Activated CD4-positive, alpha-beta memory T cell treated with anti-CD3 and anti-CD28 coated beads for 36 hours (primary cell): ENCODE data around the gene SH3BGRL. TPM values are rescaled to one million over a fixed set of nuclear protein-coding genes. Genes with fewer than 3 reads are reported as not detected.

Source experiments
- CTCF ChIA-PET: fragments of 350-600 bp; sonication (Branson Sonifier 250); formaldehyde crosslinking; loops from one replicate; lab custom pipeline; 2021; ENCODE audit warnings: antibody characterized with exemption, inconsistent platforms; lab: Charles Lee
- POLR2A ChIA-PET: fragments of 350-600 bp; sonication (Branson Sonifier 250); formaldehyde crosslinking; loops from one replicate; lab custom pipeline; 2021; ENCODE audit warnings: antibody characterized with exemption; lab: Charles Lee
- DNase-seq: peaks from one replicate; pipeline ENCODE4 v3.0.0-alpha.2; 2020
- H3K27ac Mint-ChIP-seq: one replicate; pipeline ENCODE4 v1.8.0; 2021; ENCODE audit warnings: mixed read lengths
- H3K27me3 Mint-ChIP-seq: one replicate; pipeline ENCODE4 v1.8.0; 2021; ENCODE audit warnings: mixed read lengths
- H3K36me3 Mint-ChIP-seq: one replicate; pipeline ENCODE4 v1.8.0; 2021; ENCODE audit warnings: mixed read lengths
- H3K4me1 Mint-ChIP-seq: one replicate; pipeline ENCODE4 v1.8.0; 2021; ENCODE audit warnings: low read depth, mixed read lengths
- H3K4me3 Mint-ChIP-seq: one replicate; pipeline ENCODE4 v1.8.0; 2021; ENCODE audit warnings: mild to moderate bottlenecking, mixed read lengths
- H3K9me3 Mint-ChIP-seq: one replicate; pipeline ENCODE4 v1.8.0; 2021; ENCODE audit warnings: mixed read lengths
- intact Hi-C: fragments of 100-400 bp; cut with micrococcal nuclease; formaldehyde crosslinking; loops from one replicate; pipeline ENCODE4 v1.15.1; 2023
- total RNA-seq, 2 experiments: library from RNA; stranded (reverse); gene quantifications; one replicate each; pipeline ENCODE4 v1.2.3, GENCODE V29; 2021

The SH3BGRL gene
- total RNA-seq, 2 experiments from 2014 or later: 39.1 to 41.9 TPM

DNA sequence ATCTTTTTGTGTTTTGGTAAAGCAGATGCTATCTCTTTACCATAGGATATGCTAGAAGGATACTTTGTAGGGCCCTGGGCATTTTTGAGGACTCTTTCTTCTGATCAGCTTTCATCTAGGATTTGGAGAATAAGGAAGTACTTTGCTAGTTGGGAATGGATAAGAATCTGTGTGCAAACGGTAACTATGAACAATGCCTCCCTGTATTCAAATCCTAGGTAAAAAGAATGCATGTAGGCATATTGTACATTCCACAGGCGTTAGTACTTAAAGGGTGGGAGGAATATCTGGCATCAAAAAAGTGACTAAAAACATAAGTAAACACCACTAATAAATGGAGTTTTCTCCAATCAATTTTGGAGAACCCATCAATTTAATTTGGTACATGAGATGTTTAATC, 59.7 kb downstream of the SH3BGRL start:
- Mint-ChIP-seq H3K27ac (no peak overlapping the region), H3K9me3 (peaks cover 2% of the 10 kb centered on the region), H3K4me3 (no peak overlapping the region), H3K27me3 (no peaks in the 10 kb centered on the region), H3K36me3 (peaks cover 6% of the 10 kb centered on the region), H3K4me1 (peaks cover 25% of the 10 kb centered on the region)
- no peak for DNase-seq
- CTCF ChIA-PET: interaction anchor here (1.4 kb wide), 1 partner anchor 66 kb away, joined by 3 read pairs; no protein-coding TSS in a partner anchor
- intact Hi-C loops: no loop called here
- POLR2A ChIA-PET: no interaction called here

DNA sequence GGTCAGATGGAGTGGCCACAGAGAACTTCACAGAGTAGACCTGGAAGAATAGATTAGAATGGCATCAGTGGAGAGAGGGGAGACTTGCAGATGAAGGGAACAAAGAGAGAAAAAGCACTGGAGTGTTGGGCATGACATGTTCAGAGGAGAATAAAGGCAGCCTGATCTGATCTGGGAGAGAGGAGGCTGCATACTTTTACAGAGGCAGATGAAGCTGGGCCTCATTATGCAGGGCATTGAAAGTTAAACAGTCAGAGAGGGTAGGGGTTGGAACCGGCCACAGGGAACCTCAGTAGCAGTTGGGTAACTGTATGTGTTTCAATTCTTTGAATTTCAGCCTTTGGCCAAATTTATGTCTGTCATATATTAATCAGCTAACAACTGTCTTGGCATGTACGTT, 61.2 kb downstream of the SH3BGRL start:
- intact Hi-C loops: no loop called here
- no peak for DNase-seq

DNA sequence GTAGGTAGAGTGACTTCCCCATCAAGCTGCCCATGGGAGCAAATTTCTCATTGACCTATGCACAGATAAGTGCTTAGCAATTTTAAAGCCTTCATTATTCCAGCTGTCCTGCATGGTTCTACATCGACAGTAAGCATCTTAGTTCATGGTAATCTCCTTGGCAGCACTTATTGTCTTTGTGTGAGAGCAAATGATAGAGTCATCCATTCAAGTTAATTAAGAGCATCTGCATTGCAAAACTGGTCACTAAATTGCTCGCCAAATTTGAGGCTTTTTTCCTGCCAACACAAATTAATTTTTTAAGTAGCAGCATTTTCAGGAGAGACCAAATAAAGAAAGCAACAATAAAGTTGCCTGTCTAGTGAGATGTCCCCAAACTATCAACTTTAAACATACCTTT, 76.7 kb downstream of the SH3BGRL start:
- H3K36me3 Mint-ChIP-seq: peaks cover 36% of the 10 kb centered on the region
- no peaks in the 10 kb centered on the region for H3K4me1 Mint-ChIP-seq
- intact Hi-C loops: no loop called here
- CTCF ChIA-PET: no interaction called here
- no peaks in the 10 kb centered on the region for H3K27me3 Mint-ChIP-seq
- no peak overlapping the region for H3K4me3 Mint-ChIP-seq
- H3K27ac Mint-ChIP-seq: no peak overlapping the region
- POLR2A ChIA-PET: no interaction called here
- peaks cover 6% of the 10 kb centered on the region for H3K9me3 Mint-ChIP-seq
- DNase-seq: no peak

More for the DNA sequence above, 61.2 kb downstream of the SH3BGRL start:
- Mint-ChIP-seq H3K9me3 (peaks cover 2% of the 10 kb centered on the region), H3K4me1 (peaks cover 37% of the 10 kb centered on the region), H3K4me3 (no peak overlapping the region), H3K27me3 (no peaks in the 10 kb centered on the region), H3K36me3 (peaks cover 8% of the 10 kb centered on the region), H3K27ac (no peak overlapping the region)
- ChIA-PET CTCF (no interaction called here), POLR2A (no interaction called here)

DNA sequence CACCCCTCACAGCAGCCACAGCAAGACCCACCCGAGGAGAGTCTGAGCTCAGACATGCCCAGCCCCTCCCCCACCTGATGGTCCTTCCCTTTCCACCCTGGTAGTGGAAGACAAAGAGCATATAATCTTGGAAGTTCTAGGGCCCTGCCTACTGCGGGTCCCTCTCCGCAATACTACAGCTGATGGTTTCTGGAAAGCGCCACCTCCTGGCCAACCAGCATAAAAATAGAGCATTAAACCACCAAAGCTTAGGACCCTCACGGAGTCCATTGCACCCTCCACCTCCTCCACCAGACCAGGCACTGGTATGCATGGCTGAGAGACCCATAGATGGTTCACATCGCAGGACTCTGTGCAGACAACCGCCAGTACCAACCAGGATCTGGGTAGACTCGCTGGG, 78.2 kb downstream of the SH3BGRL start:
- intact Hi-C loops: no loop called here
- no peak overlapping the region for H3K27ac Mint-ChIP-seq
- ChIA-PET CTCF (no interaction called here), POLR2A (no interaction called here)
- H3K4me1 Mint-ChIP-seq: no peaks in the 10 kb centered on the region
- no peak overlapping the region for H3K4me3 Mint-ChIP-seq
- peaks cover 11% of the 10 kb centered on the region for H3K9me3 Mint-ChIP-seq
- no peak for DNase-seq
- H3K27me3 Mint-ChIP-seq: no peaks in the 10 kb centered on the region
- peaks cover 39% of the 10 kb centered on the region for H3K36me3 Mint-ChIP-seq

DNA sequence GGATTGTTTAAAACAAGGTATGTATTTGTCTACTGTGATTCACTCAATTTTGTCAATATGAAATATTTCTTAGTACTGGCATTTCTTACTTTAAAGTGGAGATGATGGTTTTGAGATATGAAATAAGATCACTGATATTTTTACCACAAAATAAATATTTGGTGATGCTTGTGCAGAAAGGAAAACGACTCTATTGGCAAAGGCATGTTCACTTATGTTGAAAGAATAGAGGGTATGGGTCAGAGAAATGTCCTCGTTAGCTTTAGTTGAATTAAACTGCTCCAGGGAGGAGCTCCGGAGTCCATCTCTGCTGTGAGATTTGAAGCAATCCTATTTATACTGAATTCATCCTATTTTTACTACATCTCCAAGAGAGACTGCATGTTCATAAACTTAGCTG, 84.2 kb downstream of the SH3BGRL start:
- intact Hi-C loops: no loop called here
- Mint-ChIP-seq H3K36me3 (peaks cover 36% of the 10 kb centered on the region), H3K9me3 (peaks cover 24% of the 10 kb centered on the region), H3K4me3 (no peak overlapping the region), H3K27ac (no peak overlapping the region), H3K4me1 (no peaks in the 10 kb centered on the region), H3K27me3 (no peaks in the 10 kb centered on the region)
- DNase-seq: no peak
- ChIA-PET POLR2A (no interaction called here), CTCF (no interaction called here)

DNA sequence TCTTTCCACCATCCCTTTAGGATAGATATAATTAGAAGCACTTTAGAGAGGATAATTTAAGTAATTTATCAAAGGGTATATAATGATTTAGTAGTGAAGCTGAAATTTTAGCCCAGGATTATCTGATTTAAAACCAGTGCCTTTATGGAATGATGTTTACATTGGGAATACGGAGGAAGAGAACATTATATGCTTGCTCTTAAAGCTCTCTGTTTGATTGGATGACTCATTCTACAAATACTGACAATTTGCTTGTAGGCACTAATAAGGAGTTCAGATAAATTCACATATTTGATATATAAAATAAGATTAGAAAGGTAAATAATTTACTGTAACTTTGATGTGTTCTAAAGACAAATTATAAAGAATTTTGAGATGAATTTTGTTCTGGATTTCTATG, 84.7 kb downstream of the SH3BGRL start:
- CTCF ChIA-PET: no interaction called here
- no peaks in the 10 kb centered on the region for H3K27me3 Mint-ChIP-seq
- H3K36me3 Mint-ChIP-seq: peaks cover 37% of the 10 kb centered on the region
- H3K4me1 Mint-ChIP-seq: no peaks in the 10 kb centered on the region
- DNase-seq: no peak
- no peak overlapping the region for H3K27ac Mint-ChIP-seq
- peaks cover 25% of the 10 kb centered on the region for H3K9me3 Mint-ChIP-seq
- intact Hi-C loops: no loop called here
- no peak overlapping the region for H3K4me3 Mint-ChIP-seq
- POLR2A ChIA-PET: no interaction called here

DNA sequence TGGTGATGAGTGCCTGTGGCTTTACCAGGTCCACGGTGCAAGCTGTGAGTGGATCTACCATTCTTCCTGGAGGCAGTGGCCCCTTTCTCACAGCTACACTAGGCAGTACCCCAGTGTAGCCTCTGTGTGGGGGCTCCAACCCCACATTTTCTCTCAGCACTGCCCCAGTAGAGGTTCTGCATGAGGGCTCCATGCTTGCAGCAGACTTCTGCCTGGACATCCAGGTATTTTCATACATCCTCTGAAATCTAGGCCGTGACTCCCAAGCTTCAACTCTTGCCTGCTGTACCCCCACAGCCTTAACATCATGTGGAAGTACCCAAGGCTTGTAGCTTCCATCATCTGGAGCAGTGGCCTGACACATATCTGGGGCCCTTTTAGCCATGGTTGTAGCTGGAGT, 90.1 kb downstream of the SH3BGRL start:
- peaks cover 33% of the 10 kb centered on the region for H3K9me3 Mint-ChIP-seq
- intact Hi-C loops: no loop called here
- H3K4me3 Mint-ChIP-seq: no peak overlapping the region
- DNase-seq: no peak
- H3K36me3 Mint-ChIP-seq: peaks cover 52% of the 10 kb centered on the region
- H3K27me3 Mint-ChIP-seq: no peaks in the 10 kb centered on the region
- H3K4me1 Mint-ChIP-seq: no peaks in the 10 kb centered on the region
- ChIA-PET POLR2A (no interaction called here), CTCF (no interaction called here)
- H3K27ac Mint-ChIP-seq: no peak overlapping the region

DNA sequence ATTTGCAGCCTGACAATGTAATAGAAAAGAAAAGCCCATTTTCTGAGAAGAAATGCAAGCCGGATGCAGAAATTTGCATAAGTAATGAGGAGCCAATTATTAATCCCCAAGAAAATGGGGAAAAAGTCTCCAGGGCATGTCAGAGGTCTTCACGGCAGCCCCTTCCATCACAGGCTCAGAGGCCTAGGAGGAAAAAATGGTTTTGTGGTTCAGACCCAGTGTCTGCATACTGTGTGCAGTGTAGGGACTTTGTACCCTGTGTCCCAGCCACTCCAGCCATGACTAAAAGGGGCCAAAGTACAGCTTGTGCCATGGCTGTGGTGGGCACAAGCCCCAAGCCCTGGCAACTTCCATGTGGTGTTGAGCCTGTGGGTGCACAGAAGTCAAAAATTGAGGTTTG, 92.2 kb downstream of the SH3BGRL start:
- no peaks in the 10 kb centered on the region for H3K4me1 Mint-ChIP-seq
- peaks cover 47% of the 10 kb centered on the region for H3K36me3 Mint-ChIP-seq
- H3K4me3 Mint-ChIP-seq: no peak overlapping the region
- POLR2A ChIA-PET: no interaction called here
- DNase-seq: no peak
- CTCF ChIA-PET: no interaction called here
- H3K9me3 Mint-ChIP-seq: peaks cover 29% of the 10 kb centered on the region
- H3K27ac Mint-ChIP-seq: no peak overlapping the region
- no peaks in the 10 kb centered on the region for H3K27me3 Mint-ChIP-seq
- intact Hi-C loops: no loop called here

DNA sequence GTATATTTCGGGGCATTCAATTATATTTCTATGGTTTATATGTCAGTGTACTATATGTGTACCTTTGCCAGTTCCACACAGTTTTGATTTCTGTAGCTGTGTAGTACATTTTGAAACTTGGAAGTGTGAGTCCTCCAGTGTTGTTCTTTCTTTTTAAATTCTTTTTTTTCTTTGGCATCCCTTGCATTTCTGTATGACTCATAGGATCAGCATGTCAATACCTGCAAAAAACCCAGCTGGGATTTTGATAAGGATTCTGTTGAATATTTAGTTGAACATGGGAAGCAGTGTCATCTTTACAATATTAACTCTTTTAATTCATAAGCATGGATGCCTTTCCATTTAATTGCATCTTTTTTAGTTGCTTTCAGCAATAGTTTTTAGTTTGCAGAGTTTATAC, 100.0 kb downstream of the SH3BGRL start:
- Mint-ChIP-seq H3K27ac (no peak overlapping the region), H3K27me3 (no peaks in the 10 kb centered on the region), H3K9me3 (no peaks in the 10 kb centered on the region), H3K4me3 (no peak overlapping the region), H3K4me1 (no peaks in the 10 kb centered on the region), H3K36me3 (peaks cover 10% of the 10 kb centered on the region)
- ChIA-PET POLR2A (no interaction called here), CTCF (no interaction called here)
- intact Hi-C loops: no loop called here
- DNase-seq: no peak

DNA sequence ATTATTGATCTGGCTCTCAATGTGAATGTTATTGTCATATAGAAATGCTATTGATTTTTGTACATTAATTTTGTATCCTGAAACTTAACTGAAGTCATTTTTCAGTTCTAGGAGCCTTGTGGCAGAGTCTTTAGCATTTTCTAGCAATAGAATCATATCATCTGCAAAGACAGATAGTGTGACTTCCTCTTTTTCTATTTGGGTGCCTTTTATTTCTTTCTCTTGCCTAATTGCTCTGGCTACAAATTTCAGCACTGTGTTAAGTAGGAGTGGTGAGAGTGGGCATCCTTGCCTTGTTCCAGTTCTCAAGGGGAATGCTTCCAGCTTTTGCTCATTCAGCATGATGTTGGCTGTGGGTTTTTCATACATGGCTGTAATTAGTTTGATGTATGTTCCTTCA, 102.7 kb downstream of the SH3BGRL start:
- ChIA-PET POLR2A (no interaction called here), CTCF (no interaction called here)
- Mint-ChIP-seq H3K36me3 (peaks cover 8% of the 10 kb centered on the region), H3K4me1 (no peaks in the 10 kb centered on the region), H3K27ac (no peak overlapping the region), H3K27me3 (no peaks in the 10 kb centered on the region), H3K9me3 (no peaks in the 10 kb centered on the region), H3K4me3 (no peak overlapping the region)
- intact Hi-C loops: no loop called here
- no peak for DNase-seq

DNA sequence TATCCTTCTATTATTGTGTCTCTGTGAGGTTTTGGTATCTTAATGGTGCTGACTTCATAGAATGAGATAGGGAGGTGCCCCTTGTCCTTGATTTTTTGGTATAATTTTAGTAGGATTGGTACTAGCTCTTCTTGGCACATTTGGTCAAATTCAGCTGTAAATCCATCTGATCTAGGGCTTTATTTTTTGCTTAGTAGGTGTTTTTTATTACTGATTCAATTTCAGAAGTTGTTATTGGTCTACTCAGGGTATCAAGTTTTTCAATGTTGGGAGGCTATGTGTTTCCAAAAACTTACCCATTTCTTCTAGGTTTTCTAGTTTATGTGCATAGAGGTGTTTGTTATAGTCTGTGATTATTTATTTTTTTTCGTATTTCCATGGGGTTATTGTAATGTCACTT, 103.3 kb downstream of the SH3BGRL start:
- no peak for DNase-seq
- Mint-ChIP-seq H3K27ac (no peak overlapping the region), H3K36me3 (peaks cover 6% of the 10 kb centered on the region), H3K27me3 (no peaks in the 10 kb centered on the region), H3K4me1 (no peaks in the 10 kb centered on the region), H3K4me3 (no peak overlapping the region), H3K9me3 (no peaks in the 10 kb centered on the region)
- CTCF ChIA-PET: no interaction called here
- intact Hi-C loops: no loop called here
- POLR2A ChIA-PET: no interaction called here

DNA sequence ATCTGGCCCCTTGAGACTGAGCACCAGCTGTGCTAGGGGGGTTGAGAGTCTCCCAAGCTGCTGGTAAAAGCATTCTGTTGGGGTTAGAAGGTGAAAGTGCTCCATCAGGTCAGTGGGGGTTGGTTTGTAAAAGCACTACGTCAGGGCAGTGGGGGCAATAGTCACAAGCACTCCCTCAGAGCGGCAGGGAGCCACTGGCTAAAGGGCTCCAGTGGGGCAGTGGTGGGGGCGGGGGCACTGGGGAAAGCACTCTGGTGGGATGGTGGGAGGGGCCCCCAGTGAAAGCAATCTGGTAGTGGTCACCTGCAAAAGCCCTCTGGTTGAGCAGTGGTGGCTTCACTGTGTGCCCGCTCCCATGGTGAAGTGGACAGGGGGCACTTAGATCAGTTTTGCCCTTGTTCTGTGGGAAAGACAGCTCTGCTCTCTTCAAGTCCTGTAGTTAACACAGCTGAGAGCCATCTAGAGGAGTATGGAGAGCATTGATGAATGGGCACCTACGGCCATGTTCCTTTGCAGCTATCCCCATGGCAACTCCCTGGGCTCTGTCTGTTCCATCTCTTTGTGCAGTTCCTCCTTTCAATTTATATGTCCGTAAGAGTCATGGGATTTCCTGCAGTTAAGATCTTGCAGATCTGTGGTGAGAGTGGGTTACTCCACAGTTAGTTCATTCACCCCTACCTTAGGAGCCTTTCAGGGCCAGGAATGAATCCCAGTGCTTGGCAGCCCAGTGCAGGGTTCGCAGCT, 106.4 kb downstream of the SH3BGRL start:
- H3K27ac Mint-ChIP-seq: no peak overlapping the region
- ChIA-PET CTCF (no interaction called here), POLR2A (no interaction called here)
- H3K4me3 Mint-ChIP-seq: no peak overlapping the region
- intact Hi-C loops: no loop called here
- H3K36me3 Mint-ChIP-seq: peaks cover 13% of the 10 kb centered on the region
- DNase-seq: no peak
- H3K9me3 Mint-ChIP-seq: peaks cover 7% of the 10 kb centered on the region
- H3K27me3 Mint-ChIP-seq: no peaks in the 10 kb centered on the region
- H3K4me1 Mint-ChIP-seq: peaks cover 6% of the 10 kb centered on the region

DNA sequence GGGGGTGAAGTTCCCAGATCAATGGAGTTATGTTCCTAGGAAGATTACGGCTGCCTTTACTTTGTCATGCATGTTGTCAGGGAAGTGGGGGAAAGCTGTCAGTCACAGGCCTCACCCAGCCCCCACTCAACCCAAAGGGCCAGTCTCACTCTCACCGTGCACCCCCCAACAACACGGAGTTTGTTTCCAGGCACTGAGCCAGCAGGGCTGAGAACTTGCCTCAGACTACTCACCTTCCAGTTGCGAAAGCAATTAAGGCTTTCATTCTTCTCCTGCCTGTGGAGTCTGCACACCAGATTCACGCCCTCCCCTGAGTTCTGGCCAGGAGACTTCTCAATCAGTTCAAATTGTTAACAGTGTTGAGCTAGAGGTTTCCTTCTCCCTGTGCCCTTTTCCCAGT, 114.3 kb downstream of the SH3BGRL start:
- POLR2A ChIA-PET: no interaction called here
- CTCF ChIA-PET: no interaction called here
- peaks cover 4% of the 10 kb centered on the region for H3K9me3 Mint-ChIP-seq
- H3K27me3 Mint-ChIP-seq: no peaks in the 10 kb centered on the region
- no peak overlapping the region for H3K27ac Mint-ChIP-seq
- intact Hi-C loops: no loop called here
- peaks cover 28% of the 10 kb centered on the region for H3K36me3 Mint-ChIP-seq
- peaks cover 6% of the 10 kb centered on the region for H3K4me1 Mint-ChIP-seq
- DNase-seq: no peak
- H3K4me3 Mint-ChIP-seq: no peak overlapping the region
